ENCODE measurements around the gene SV2C. TPM values are rescaled to one million over a fixed set of nuclear protein-coding genes. Genes with fewer than 3 reads are reported as not detected.
"Not testable (repeated sequence)": the region's sequence is repeated elsewhere in the genome, so short reads cannot be mapped to it uniquely, and the experiment has no call there.

The SV2C gene, protein sequence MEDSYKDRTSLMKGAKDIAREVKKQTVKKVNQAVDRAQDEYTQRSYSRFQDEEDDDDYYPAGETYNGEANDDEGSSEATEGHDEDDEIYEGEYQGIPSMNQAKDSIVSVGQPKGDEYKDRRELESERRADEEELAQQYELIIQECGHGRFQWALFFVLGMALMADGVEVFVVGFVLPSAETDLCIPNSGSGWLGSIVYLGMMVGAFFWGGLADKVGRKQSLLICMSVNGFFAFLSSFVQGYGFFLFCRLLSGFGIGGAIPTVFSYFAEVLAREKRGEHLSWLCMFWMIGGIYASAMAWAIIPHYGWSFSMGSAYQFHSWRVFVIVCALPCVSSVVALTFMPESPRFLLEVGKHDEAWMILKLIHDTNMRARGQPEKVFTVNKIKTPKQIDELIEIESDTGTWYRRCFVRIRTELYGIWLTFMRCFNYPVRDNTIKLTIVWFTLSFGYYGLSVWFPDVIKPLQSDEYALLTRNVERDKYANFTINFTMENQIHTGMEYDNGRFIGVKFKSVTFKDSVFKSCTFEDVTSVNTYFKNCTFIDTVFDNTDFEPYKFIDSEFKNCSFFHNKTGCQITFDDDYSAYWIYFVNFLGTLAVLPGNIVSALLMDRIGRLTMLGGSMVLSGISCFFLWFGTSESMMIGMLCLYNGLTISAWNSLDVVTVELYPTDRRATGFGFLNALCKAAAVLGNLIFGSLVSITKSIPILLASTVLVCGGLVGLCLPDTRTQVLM
- total RNA-seq = 0.05 and 0.32 TPM in 2 replicates

DNA sequence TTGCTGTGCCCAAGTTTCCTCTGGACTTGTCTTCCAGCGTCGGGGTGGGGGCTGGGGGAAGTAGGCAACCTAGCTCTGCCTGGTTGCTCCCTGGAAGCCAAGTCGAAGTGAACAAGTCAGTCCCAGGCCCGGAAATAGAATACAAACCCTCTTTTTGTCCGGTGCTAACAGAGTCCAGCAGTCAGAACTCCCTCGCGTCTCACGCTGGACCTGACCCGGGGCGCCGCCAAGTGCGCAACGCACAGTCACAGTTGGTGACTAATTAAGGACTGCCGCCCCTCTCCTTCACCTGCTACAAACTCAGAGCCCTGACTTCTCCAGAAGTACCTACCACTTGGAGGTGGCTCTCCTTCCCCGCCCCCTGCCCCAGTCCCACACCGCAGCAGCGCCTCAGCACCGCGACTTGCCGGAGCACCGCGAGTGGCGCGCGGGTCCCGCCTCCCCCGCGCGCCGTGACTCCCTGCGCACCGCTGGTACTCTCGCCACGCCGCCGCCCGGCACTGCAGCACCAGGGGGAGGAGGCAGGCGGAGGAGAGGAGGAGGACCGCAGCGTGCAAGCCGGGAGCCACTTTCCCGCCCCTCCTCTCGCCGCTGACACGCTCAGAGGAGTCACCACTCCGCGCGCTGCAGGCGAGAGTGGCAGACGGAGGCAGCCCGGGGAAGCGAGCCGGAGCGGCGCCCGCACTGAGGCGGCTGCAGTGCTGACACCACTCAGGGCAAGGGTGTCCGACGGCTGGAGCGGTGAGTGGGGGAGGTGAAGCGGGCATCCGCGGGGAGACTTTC, at the start of gene SV2C:
Gene SV2C (plus strand): TSS at position 612 of the 783 bp plus-strand sequence. CDS start 48,368 bp downstream, outside the sequence.
- peak within 1 kb of the TSS; percentile 37 for H3K27ac Mint-ChIP-seq
- H3K9me3 Mint-ChIP-seq = no peaks in the 10 kb centered on the region
- peaks cover 79% of the 10 kb centered on the region for H3K27me3 Mint-ChIP-seq (ENCODE audit: low read depth)
- no peaks in the 10 kb centered on the region for H3K36me3 Mint-ChIP-seq (ENCODE audit: low read depth)
- intact Hi-C loops (cut with micrococcal nuclease) = loop anchor here (5.0 kb wide), 1 partner anchor 1559 kb away; no protein-coding TSS in a partner anchor
- DNase-seq (ENCODE audit: low spot score) = peak; percentile 23
- H3K4me1 Mint-ChIP-seq (ENCODE audit: low read depth) = peaks cover 17% of the 10 kb centered on the region
- peak within 1 kb of the TSS; percentile 76 for H3K4me3 Mint-ChIP-seq (ENCODE audit: low read depth)

DNA sequence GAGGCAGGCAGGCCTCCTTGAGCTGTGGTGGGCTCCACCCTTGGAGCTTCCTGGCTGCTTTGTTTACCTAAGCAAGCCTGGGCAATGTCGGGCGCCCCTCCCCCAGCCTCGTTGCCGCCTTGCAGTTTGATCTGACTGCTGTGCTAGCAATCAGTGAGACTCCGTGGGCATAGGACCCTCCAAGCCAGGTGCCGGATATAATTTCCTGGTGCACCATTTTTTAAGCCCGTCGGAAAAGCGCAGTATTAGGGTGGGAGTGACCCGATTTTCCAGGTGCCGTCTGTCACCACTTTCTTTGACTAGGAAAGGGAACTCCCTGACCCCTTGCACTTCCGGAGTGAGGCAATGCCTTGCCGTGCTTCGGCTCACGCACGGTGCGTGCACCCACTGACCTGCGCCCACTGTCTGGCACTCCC, 45.4 kb upstream of the SV2C start:
- H3K27ac Mint-ChIP-seq; H3K27me3 Mint-ChIP-seq (ENCODE audit: low read depth); H3K36me3 Mint-ChIP-seq (ENCODE audit: low read depth); intact Hi-C loops (cut with micrococcal nuclease); H3K9me3 Mint-ChIP-seq; H3K4me1 Mint-ChIP-seq (ENCODE audit: low read depth): not testable (repeated sequence)
- DNase-seq (ENCODE audit: low spot score) = peak; percentile 14
- peak overlapping the region; percentile 64 for H3K4me3 Mint-ChIP-seq (ENCODE audit: low read depth)

DNA sequence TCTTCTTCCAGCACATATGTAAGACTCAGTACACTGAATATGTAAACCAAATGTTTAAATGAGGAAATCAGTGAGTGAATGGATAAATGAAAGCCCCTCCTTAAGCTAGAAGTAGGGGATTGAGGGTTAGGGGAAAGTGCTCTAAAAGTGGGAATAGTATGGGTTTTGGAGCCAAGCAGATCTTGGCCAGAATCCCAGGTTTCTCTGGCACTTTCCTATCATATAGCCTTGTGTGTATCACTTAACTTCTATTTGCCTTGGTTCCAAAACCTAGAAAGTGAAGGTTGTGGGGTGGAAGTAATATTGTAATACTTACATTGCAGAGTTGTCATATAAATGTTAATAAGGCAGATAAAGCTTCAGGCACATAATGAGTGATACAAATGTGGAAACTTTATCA, 45.0 kb upstream of the SV2C start:
- peaks cover 7% of the 10 kb centered on the region for H3K4me1 Mint-ChIP-seq (ENCODE audit: low read depth)
- peaks cover 6% of the 10 kb centered on the region for H3K27me3 Mint-ChIP-seq (ENCODE audit: low read depth)
- H3K36me3 Mint-ChIP-seq (ENCODE audit: low read depth) = no peaks in the 10 kb centered on the region
- H3K27ac Mint-ChIP-seq = no peak overlapping the region
- no peak for DNase-seq (ENCODE audit: low spot score)
- peak overlapping the region; percentile 64 for H3K4me3 Mint-ChIP-seq (ENCODE audit: low read depth)
- intact Hi-C loops (cut with micrococcal nuclease) = no loop called here
- H3K9me3 Mint-ChIP-seq = no peaks in the 10 kb centered on the region

DNA sequence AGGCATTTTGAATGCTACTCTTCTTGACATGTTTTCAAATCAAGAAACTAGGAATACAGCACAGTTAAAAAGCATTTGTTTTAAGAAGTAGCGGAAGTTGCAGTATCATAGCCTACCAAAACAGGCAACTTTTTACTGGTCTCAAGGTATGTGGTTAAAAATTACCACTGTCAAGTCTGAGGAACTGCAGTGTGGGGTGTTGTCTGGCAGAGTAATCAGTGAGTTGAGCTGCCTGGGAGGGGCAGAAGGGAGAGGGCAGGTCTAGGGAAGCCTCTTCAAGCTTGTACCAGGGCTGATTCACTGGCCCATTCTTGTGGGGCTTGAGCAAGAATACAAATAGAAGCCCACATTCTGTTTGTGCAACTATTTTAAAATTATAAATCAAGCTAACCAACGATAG, 42.4 kb upstream of the SV2C start:
- DNase-seq (ENCODE audit: low spot score) = no peak
- Mint-ChIP-seq H3K9me3 (no peaks in the 10 kb centered on the region), H3K27ac (no peak overlapping the region), H3K4me1 (ENCODE audit: low read depth) (peaks cover 7% of the 10 kb centered on the region), H3K4me3 (ENCODE audit: low read depth) (no peak overlapping the region), H3K36me3 (ENCODE audit: low read depth) (no peaks in the 10 kb centered on the region), H3K27me3 (ENCODE audit: low read depth) (peaks cover 5% of the 10 kb centered on the region)
- intact Hi-C loops (cut with micrococcal nuclease) = no loop called here

DNA sequence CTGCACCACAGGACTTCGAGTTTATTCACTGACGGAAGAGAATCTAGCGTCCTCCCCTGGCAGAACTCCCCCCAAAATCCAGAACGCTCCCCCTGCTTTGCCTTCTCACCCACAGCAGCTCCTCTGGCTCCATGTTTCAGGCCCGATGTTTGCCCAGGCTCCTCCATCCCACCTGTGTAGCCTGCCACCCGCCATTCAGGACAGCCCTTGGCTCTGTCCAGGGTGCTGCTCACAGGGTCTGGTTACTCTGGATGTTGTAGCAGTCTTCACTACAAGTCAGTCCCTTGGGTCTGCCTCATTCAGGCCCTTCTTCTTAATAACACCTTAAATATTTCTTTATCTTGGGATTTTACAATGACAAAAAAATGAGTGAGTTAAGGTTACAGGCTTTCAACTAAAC, 41.3 kb upstream of the SV2C start:
- Mint-ChIP-seq H3K4me3 (ENCODE audit: low read depth) (no peak overlapping the region), H3K9me3 (no peaks in the 10 kb centered on the region), H3K27ac (no peak overlapping the region), H3K4me1 (ENCODE audit: low read depth) (peaks cover 7% of the 10 kb centered on the region), H3K36me3 (ENCODE audit: low read depth) (no peaks in the 10 kb centered on the region), H3K27me3 (ENCODE audit: low read depth) (peaks cover 5% of the 10 kb centered on the region)
- intact Hi-C loops (cut with micrococcal nuclease) = no loop called here
- DNase-seq (ENCODE audit: low spot score) = no peak

DNA sequence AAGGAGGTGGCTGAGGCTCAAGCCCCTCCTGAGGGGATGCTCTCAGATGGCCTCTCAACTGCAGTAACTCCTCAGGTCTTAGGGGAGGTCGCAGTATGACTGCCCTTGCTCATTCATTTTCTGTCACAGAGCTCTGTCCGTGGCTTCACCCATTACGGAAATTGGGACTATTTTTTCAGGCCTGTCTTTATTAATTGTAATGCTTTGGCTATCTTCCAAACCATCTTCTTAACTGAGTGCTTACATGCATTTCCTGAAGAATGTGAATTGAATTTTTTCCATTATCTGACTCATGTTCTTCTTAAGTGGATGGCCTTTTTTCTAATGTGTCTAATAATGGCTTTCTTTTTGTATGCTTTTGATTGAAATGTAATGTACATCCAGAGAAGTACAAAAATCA, 36.4 kb upstream of the SV2C start:
- Mint-ChIP-seq H3K4me1 (ENCODE audit: low read depth) (no peaks in the 10 kb centered on the region), H3K27me3 (ENCODE audit: low read depth) (peaks cover 5% of the 10 kb centered on the region), H3K9me3 (no peaks in the 10 kb centered on the region)

DNA sequence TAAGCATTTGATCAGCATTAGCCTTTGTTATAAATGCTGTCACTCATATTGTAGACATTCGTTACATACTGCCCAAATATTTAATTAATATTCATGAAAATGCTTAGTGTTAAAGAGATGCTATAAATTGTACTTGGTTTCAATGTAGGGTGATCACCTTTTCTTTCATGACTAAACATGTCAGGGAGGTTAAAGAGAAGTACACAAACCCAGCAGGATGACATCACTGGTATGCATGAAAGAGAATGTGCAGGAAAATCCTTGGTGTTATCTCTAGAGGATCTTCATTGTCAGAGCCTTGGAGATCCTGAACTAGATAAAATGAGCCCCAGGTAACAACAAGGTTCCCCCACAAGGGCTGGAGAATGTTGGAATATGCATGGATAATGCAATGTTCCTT, 33.0 kb upstream of the SV2C start:
- no peaks in the 10 kb centered on the region for H3K36me3 Mint-ChIP-seq (ENCODE audit: low read depth)
- H3K27me3 Mint-ChIP-seq (ENCODE audit: low read depth) = peaks cover 5% of the 10 kb centered on the region
- no peaks in the 10 kb centered on the region for H3K9me3 Mint-ChIP-seq
- no peaks in the 10 kb centered on the region for H3K4me1 Mint-ChIP-seq (ENCODE audit: low read depth)
- no peak overlapping the region for H3K27ac Mint-ChIP-seq
- intact Hi-C loops (cut with micrococcal nuclease) = no loop called here
- no peak for DNase-seq (ENCODE audit: low spot score)
- no peak overlapping the region for H3K4me3 Mint-ChIP-seq (ENCODE audit: low read depth)

More for the DNA sequence above, 36.4 kb upstream of the SV2C start:
- Mint-ChIP-seq H3K4me3 (ENCODE audit: low read depth) (no peak overlapping the region), H3K36me3 (ENCODE audit: low read depth) (no peaks in the 10 kb centered on the region), H3K27ac (no peak overlapping the region)
- no peak for DNase-seq (ENCODE audit: low spot score)
- intact Hi-C loops (cut with micrococcal nuclease) = no loop called here

DNA sequence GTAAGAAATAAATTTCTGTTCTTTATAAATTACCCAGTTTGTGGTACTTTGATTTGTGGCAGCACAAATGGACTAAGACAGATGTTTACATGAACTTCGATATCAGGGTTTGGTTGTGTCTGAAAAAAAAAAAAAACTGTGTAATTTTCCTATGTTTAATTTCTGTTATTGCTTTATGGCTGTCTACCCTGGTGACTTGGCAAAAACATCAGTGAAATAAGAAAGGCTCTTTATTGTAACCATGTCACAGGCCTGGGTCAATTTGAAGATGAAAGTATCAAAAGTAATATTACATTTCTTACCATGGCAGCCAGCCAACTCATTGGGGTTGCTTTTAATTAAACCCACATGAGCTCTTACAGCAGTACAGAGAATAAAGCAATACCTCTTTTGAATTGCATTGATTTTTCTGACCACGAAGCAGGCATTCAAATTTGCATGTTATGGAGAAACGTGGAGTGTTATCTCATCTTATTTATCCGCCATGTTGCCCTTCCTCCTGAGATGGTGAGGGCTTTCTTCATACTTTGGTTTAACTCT, 20.6 kb upstream of the SV2C start:
- H3K27ac Mint-ChIP-seq = no peak overlapping the region
- H3K4me1 Mint-ChIP-seq (ENCODE audit: low read depth) = no peaks in the 10 kb centered on the region
- no peak for DNase-seq (ENCODE audit: low spot score)
- H3K9me3 Mint-ChIP-seq = no peaks in the 10 kb centered on the region
- no peaks in the 10 kb centered on the region for H3K36me3 Mint-ChIP-seq (ENCODE audit: low read depth)
- H3K27me3 Mint-ChIP-seq (ENCODE audit: low read depth) = peaks cover 3% of the 10 kb centered on the region
- H3K4me3 Mint-ChIP-seq (ENCODE audit: low read depth) = no peak overlapping the region
- intact Hi-C loops (cut with micrococcal nuclease) = no loop called here

DNA sequence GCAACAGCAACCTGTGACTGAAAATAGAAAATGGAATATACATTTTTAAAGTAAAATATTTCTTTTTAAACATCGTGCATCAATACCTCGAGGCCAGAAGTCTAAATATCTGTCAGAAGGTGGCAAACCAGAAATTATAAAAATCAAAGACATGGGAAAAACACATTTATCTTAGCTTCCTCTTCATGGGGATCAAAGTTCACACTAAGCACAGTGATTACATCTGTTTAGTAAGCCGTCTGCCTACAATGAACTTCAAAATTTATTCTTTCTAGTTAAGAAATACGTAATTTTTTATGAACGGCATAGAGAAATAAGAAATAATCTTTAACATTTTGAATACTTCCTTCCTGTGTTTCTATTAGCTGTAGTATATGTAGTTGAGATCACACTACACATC, 17.9 kb upstream of the SV2C start:
- intact Hi-C loops (cut with micrococcal nuclease) = no loop called here
- no peak overlapping the region for H3K27ac Mint-ChIP-seq
- no peaks in the 10 kb centered on the region for H3K36me3 Mint-ChIP-seq (ENCODE audit: low read depth)
- no peaks in the 10 kb centered on the region for H3K4me1 Mint-ChIP-seq (ENCODE audit: low read depth)
- H3K4me3 Mint-ChIP-seq (ENCODE audit: low read depth) = no peak overlapping the region
- peaks cover 3% of the 10 kb centered on the region for H3K27me3 Mint-ChIP-seq (ENCODE audit: low read depth)
- H3K9me3 Mint-ChIP-seq = no peaks in the 10 kb centered on the region
- no peak for DNase-seq (ENCODE audit: low spot score)

DNA sequence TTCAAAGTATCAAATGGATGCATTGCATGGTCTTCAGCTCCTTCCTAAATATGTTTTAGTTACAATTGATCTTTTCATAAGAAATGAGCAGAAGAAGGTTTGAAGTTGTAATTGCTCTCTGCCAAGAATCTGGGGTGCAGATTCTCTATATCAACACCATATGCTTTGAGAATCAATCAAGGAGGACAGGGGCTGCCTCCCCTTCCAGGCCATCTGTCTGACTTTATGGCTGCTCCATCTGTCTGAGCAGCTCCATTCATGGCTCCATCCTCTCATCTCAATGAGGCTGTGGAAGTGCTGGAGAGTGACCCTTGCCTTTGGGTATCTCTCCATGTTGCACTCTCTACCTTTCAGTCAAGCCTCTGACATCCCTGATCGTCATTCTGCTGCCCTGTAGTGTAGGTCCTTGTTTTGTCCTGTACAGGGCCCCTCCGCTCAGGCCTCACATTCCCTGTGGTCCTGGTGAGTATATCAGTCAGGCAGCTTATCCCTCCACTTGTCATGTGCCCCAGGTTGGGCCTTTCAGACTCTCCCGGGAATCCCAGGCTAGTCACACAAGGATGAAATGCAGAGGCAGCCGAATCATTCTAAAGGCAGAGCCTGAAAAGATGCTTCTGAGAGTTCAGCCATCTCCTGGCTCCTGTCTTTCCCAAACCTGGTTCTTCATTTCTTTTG, 14.0 kb upstream of the SV2C start:
- DNase-seq (ENCODE audit: low spot score) = no peak
- H3K27ac Mint-ChIP-seq = no peak overlapping the region
- no peaks in the 10 kb centered on the region for H3K9me3 Mint-ChIP-seq
- H3K27me3 Mint-ChIP-seq (ENCODE audit: low read depth) = peaks cover 15% of the 10 kb centered on the region
- H3K4me1 Mint-ChIP-seq (ENCODE audit: low read depth) = no peaks in the 10 kb centered on the region
- intact Hi-C loops (cut with micrococcal nuclease) = no loop called here
- H3K4me3 Mint-ChIP-seq (ENCODE audit: low read depth) = no peak overlapping the region
- H3K36me3 Mint-ChIP-seq (ENCODE audit: low read depth) = no peaks in the 10 kb centered on the region

DNA sequence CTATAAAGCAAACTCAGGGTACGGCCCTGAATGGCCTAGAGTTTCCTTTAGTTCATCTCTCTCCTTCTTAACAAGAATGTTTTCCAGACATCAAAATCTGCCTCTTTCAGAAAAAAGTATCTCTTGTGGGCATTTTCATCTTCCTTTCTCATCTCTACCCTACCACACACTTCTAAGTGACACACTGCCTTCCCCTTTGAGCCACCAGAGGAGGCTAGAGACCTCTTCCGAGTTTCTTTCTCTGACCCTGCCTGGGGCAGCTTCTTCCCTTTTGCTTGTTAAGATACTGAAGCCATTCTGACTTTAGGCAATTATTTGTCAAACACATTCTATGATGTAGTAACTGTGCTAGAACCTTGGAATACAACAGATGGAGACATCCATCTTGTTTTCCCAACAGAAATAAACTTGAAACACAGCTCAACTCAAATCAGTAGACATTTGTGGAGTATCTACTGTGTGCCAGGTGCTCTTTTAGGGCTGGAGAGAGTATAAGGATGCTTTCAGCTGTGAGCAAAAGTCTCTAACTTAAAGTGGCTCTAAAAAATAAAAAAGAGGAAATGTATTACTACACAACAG, 8.6 kb upstream of the SV2C start:
- no peaks in the 10 kb centered on the region for H3K9me3 Mint-ChIP-seq
- H3K27me3 Mint-ChIP-seq (ENCODE audit: low read depth) = peaks cover 61% of the 10 kb centered on the region

More for the DNA sequence above, 8.6 kb upstream of the SV2C start:
- DNase-seq (ENCODE audit: low spot score) = no peak
- intact Hi-C loops (cut with micrococcal nuclease) = loop anchor here (1.0 to 5.0 kb wide), 2 partner anchors 103 to 182 kb away; no protein-coding TSS in a partner anchor
- Mint-ChIP-seq H3K4me1 (ENCODE audit: low read depth) (no peaks in the 10 kb centered on the region), H3K36me3 (ENCODE audit: low read depth) (no peaks in the 10 kb centered on the region), H3K4me3 (ENCODE audit: low read depth) (no peak overlapping the region), H3K27ac (no peak overlapping the region)
